Activated CD8-positive, alpha-beta memory T cell treated with anti-CD3 and anti-CD28 coated beads, Interleukin-2, amount 10 ng/mL, durations not matched to agents 7 days and 5 days (primary cell): Measurements from ENCODE around the gene NRXN2. TPM values are rescaled to one million over a fixed set of nuclear protein-coding genes. Genes with fewer than 3 reads are reported as not detected.

ENCODE experiments used
- ATAC-seq: fragments of 150-1000 bp; cut with Tn5 transposase; one replicate; pipeline ENCODE4 v1.10.0; 2021; ENCODE audit warnings: moderate library complexity
- CTCF ChIA-PET: fragments of 350-600 bp; sonication (Branson Sonifier 250); formaldehyde crosslinking; loops from one replicate; lab custom pipeline; 2021; ENCODE audit warnings: antibody characterized with exemption; lab: Charles Lee
- DNase-seq: peaks from one replicate; pipeline ENCODE4 v3.0.0-alpha.2; 2020
- H3K27ac Mint-ChIP-seq: one replicate; pipeline ENCODE4 v1.8.0; 2021; ENCODE audit warnings: mild to moderate bottlenecking, mixed read lengths
- H3K27me3 Mint-ChIP-seq: one replicate; pipeline ENCODE4 v1.8.0; 2021; ENCODE audit warnings: mixed read lengths
- H3K36me3 Mint-ChIP-seq: one replicate; pipeline ENCODE4 v1.8.0; 2021; ENCODE audit warnings: mild to moderate bottlenecking, mixed read lengths
- H3K4me1 Mint-ChIP-seq: one replicate; pipeline ENCODE4 v1.8.0; 2021; ENCODE audit warnings: mixed read lengths
- H3K4me3 Mint-ChIP-seq: one replicate; pipeline ENCODE4 v1.8.0; 2021; ENCODE audit warnings: mild to moderate bottlenecking, moderate library complexity, mixed read lengths
- H3K9me3 Mint-ChIP-seq: one replicate; pipeline ENCODE4 v1.8.0; 2022; ENCODE audit warnings: low read depth, mixed read lengths
- total RNA-seq, 2 experiments: library from RNA; stranded (reverse); gene quantifications; one replicate each; pipeline ENCODE4 v1.2.3, GENCODE V29; 2021

Gene NRXN2
- total RNA-seq, 2 experiments from 2014 or later, result 0.23 to 0.40 TPM

DNA sequence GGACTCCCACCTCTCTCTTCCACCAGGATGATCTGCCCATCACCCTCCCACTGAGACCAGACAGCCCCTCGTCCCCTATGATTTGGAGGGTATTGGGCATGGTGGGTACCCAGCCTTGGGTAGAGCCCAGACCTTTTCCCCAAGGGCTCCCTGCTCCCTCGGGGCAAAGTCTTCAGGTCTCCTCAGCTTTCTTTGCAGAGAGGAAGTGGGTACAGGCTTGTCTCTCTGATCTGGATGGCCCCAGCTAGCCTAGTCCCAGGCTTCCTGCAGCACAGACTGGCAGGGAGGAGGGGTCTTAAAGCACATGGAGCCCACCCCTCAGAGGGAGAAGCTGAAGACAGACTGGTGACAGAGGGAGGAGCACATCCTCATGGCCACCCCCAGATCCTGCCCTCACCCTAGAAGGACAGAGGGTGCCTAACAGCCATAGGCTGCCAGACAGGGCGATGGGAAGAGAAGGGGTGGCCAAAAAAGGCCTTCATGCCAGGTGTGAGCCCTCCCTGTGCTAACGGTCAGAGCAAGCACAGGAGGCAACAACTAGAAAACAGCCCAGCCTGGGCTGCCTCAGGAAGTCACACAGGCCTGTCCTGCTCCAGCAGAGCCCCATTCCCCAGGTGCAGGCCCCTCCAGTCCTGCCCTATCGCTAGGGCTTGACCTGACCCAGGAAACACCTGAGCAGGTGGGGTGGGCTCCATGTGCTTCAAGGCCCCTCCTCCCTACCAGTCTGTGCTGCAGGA is 101.5 kb downstream of the NRXN2 start:
- Mint-ChIP-seq H3K27me3 (no peaks in the 10 kb centered on the region), H3K9me3 (no peaks in the 10 kb centered on the region), H3K4me1 (peaks cover 2% of the 10 kb centered on the region), H3K27ac (no peak overlapping the region), H3K4me3 (no peak overlapping the region), H3K36me3 (no peaks in the 10 kb centered on the region)
- DNase-seq (no peak), ATAC-seq (peak; percentile 16)
- CTCF ChIA-PET, result interaction anchor here (1.0 kb wide), 1 partner anchor 32 kb away, joined by 3 read pairs; no protein-coding TSS in a partner anchor

DNA sequence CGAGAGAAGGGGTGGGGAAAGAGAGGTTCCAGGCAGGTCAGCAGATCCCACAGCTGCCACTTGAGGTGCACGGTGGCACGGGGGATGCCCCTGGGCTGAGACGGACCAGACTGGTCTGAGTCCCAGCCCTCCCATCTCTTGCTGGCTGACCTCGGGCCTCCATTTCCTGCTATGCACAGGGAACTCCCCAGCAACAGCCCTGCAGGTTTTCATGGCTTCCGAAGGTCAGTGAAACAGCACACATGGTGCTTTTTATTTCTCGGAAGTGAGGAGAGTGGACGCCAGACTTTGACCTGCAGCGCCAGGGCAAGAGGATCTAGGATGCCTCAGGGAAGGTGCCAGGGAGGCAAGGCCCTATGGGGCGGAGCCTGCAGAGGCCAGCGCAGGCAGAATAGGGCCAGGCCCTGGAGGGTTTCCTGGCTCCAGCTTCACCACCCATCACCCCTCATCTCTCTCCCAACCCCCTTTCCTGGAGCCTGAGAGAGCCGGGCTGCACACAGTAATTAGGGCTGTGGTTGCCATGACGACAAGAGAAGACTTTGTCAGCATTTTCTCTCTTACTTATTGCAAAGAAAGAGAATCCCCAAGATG is 102.5 kb downstream of the NRXN2 start:
- no peaks in the 10 kb centered on the region for H3K36me3 Mint-ChIP-seq
- no peaks in the 10 kb centered on the region for H3K27me3 Mint-ChIP-seq
- no peak overlapping the region for H3K27ac Mint-ChIP-seq
- no peak for ATAC-seq
- H3K4me1 Mint-ChIP-seq, result peaks cover 2% of the 10 kb centered on the region
- no peak overlapping the region for H3K4me3 Mint-ChIP-seq
- no peak for DNase-seq
- no peaks in the 10 kb centered on the region for H3K9me3 Mint-ChIP-seq
- CTCF ChIA-PET, result no interaction called here

DNA sequence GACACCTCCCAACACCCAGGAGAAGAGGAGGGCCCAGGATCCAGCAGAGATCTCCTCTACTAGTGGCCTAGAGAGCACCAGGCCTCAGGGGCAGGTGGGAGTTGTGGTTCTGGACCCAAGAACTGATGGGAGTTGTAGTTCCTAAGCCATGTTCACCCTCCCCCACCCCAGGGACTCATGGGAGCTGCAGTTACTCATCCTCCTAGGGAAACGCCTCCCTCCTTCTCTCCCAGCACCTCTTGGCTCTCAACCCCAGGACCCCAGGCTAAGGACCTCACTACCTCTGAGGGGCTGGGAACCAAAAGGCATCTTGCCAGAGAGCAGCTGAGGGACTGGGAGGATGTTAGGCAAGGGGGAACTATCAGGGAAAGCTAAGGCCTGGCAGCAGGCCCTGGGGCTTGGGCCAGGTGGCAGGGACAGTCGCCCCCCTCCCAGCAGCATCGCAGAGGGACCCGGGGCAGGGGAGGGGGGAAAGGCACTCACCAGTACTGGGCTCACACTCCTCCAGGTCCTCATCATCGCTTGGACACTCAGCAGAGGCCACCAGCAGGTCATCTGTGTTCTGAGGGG is 103.1 kb downstream of the NRXN2 start:
- no peak for DNase-seq
- no peak for ATAC-seq

DNA sequence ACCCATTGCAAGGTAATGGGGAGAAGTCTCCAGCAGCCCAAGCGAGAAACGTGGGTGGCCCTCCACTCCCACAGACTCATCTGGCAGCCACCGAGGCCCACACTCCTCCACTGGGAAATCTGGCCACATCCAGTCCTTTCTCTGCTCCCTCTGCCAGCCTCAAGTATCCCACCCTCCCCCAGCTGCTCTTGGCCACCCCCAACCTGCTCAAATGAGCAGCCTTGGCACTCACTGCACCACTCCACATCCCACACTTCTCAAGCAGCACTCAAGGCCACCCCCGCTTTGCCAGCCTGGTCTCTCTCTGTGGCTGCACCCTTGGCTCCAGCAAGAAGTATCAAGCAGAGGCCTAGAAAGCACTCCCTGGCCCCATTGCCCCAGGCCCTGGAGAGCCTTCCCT is 103.8 kb downstream of the NRXN2 start:
- peaks cover 3% of the 10 kb centered on the region for H3K4me1 Mint-ChIP-seq
- CTCF ChIA-PET, result no interaction called here
- H3K27ac Mint-ChIP-seq, result no peak overlapping the region
- H3K27me3 Mint-ChIP-seq, result no peaks in the 10 kb centered on the region
- ATAC-seq (no peak), DNase-seq (no peak)
- no peaks in the 10 kb centered on the region for H3K9me3 Mint-ChIP-seq
- no peak overlapping the region for H3K4me3 Mint-ChIP-seq
- no peaks in the 10 kb centered on the region for H3K36me3 Mint-ChIP-seq

More for the DNA sequence above, 103.1 kb downstream of the NRXN2 start:
- Mint-ChIP-seq H3K27me3 (no peaks in the 10 kb centered on the region), H3K4me1 (peaks cover 3% of the 10 kb centered on the region), H3K36me3 (no peaks in the 10 kb centered on the region), H3K27ac (no peak overlapping the region), H3K9me3 (no peaks in the 10 kb centered on the region), H3K4me3 (no peak overlapping the region)
- CTCF ChIA-PET, result no interaction called here

DNA sequence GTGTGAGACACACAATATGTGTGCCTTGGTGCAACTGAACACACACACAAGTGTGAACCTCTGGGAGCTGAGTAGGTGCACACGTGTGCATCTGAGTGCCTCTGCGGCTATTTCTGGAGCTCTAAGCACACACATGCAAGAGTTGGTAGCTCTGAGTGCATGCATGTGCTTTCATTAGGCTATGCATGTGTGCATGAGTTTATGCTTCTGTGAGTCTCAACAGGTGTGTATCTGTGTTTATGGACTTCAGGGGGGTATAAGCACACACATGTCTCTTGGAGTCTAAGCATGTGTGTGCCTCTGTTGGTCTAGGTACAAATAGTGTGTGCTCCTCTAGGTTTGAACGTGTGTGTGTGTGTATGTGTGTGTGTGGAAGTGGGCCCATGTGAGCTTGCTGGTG is 106.2 kb downstream of the NRXN2 start:
- Mint-ChIP-seq H3K4me3 (no peak overlapping the region), H3K36me3 (no peaks in the 10 kb centered on the region), H3K4me1 (peaks cover 10% of the 10 kb centered on the region), H3K27me3 (no peaks in the 10 kb centered on the region), H3K27ac (no peak overlapping the region), H3K9me3 (no peaks in the 10 kb centered on the region)
- ATAC-seq, result no peak
- DNase-seq, result no peak
- CTCF ChIA-PET, result no interaction called here

DNA sequence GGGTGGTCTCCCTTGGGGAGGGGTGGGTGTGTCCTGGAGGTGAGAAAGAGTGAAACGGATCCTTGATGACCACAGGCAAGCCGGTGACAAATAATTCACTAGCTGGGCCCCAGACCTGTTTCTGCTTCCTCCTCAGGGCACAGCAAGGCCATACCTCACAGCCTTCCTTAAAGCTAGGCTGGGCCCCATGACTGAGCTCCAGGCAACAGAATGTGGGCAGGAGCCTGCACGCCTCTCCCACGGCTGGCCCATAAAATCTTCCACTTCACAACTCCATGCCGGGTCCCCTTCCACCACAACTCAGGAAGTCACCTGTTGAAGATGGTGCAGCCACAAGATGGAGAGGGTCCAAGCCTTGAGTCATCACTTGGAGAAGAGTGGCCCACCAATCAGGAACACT is 108.1 kb downstream of the NRXN2 start:
- Mint-ChIP-seq H3K27me3 (no peaks in the 10 kb centered on the region), H3K27ac (no peak overlapping the region), H3K4me3 (no peak overlapping the region), H3K9me3 (no peaks in the 10 kb centered on the region), H3K36me3 (no peaks in the 10 kb centered on the region), H3K4me1 (peaks cover 12% of the 10 kb centered on the region)
- ATAC-seq (no peak), DNase-seq (no peak)
- CTCF ChIA-PET, result no interaction called here

DNA sequence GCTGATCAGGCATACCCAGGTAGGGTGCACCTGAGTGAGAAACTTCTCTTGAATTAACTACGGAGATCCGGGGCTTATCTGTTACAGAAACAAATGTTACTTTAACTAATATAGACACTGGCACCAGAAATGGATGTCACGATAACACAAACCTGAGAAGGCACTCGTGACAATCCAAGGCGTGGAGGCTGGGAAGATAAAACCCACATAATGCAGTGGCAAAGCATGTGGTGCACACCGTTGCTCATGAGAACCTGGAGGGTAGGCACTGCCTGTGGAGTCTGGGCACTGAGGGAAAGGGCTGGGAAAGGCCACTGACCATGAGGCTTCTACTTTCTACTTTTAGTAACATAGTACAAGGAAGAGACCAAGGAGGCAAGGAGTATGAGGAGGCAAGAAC is 109.3 kb downstream of the NRXN2 start:
- no peaks in the 10 kb centered on the region for H3K9me3 Mint-ChIP-seq
- H3K4me1 Mint-ChIP-seq, result peaks cover 12% of the 10 kb centered on the region
- no peaks in the 10 kb centered on the region for H3K27me3 Mint-ChIP-seq
- DNase-seq, result no peak
- no peaks in the 10 kb centered on the region for H3K36me3 Mint-ChIP-seq
- H3K27ac Mint-ChIP-seq, result no peak overlapping the region
- CTCF ChIA-PET, result no interaction called here
- ATAC-seq, result no peak
- no peak overlapping the region for H3K4me3 Mint-ChIP-seq

DNA sequence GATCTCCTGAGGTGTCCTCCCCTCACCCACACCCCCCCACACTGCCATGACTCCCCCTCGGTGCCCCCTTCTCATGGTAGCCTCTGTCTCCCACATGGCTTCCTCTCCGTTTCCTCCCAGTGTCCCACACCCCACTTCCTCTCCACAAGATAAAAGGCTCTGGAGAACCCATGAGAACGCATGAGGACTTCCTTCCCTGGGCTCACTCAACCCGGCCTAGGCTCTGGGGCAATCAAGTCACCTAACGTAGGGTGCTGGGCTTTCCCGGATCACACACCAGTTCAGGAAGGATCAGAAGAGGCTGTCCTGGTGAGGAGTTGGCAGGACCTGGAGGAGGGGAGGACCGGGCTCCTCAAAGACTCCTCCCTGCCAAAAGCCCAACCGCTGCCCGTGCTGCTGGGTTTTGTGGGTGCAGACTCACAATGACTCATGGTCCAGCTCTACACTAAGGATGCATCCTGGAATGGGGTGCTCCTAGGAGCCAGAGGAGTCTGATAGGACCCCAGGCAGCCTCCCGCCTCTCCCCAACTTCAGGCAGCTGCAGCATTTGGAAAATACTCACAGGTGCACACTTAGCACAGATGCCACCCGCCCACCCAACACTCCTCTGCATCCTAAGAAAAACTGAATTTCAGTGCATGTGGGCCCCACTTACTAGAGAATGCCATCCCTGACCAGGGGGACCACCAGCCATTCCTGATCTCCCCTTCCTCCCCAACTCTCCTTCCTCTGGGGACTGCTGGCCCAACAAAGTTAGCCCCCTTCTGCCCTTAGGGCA is 110.9 kb downstream of the NRXN2 start:
- no peaks in the 10 kb centered on the region for H3K36me3 Mint-ChIP-seq
- no peaks in the 10 kb centered on the region for H3K9me3 Mint-ChIP-seq
- no peaks in the 10 kb centered on the region for H3K27me3 Mint-ChIP-seq
- ATAC-seq (no peak), DNase-seq (no peak)
- H3K27ac Mint-ChIP-seq, result peak overlapping the region; percentile 14
- no peak overlapping the region for H3K4me3 Mint-ChIP-seq
- CTCF ChIA-PET, result interaction anchor here (1.0 kb wide), 1 partner anchor 27 kb away, joined by 3 read pairs; no protein-coding TSS in a partner anchor
- peaks cover 12% of the 10 kb centered on the region for H3K4me1 Mint-ChIP-seq

DNA sequence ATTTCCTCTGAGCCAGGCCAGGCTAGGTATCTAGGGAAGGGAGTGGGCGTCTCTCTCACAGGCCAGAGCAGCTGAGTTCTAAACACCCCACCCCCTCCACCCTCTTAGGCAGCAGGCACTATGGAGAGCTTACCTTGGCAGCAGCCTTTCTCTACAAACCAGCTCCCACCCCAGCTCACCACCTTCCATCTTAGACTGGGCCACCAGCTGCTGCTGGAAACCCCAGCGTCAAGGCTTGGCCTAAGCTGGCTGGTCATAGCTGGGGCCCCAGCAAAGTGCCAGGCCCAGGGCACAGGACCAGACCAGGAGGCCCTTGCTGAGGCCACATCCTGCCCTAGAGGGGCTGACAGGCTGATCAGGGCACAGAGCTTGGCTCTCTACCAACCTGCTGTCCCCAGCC is 111.8 kb downstream of the NRXN2 start:
- H3K36me3 Mint-ChIP-seq, result no peaks in the 10 kb centered on the region
- H3K9me3 Mint-ChIP-seq, result no peaks in the 10 kb centered on the region
- H3K27me3 Mint-ChIP-seq, result no peaks in the 10 kb centered on the region
- CTCF ChIA-PET, result interaction anchor here (1.0 kb wide), 1 partner anchor 28 kb away, joined by 3 read pairs; no protein-coding TSS in a partner anchor
- no peak overlapping the region for H3K27ac Mint-ChIP-seq
- peaks cover 12% of the 10 kb centered on the region for H3K4me1 Mint-ChIP-seq
- ATAC-seq, result no peak
- H3K4me3 Mint-ChIP-seq, result no peak overlapping the region
- DNase-seq, result no peak

DNA sequence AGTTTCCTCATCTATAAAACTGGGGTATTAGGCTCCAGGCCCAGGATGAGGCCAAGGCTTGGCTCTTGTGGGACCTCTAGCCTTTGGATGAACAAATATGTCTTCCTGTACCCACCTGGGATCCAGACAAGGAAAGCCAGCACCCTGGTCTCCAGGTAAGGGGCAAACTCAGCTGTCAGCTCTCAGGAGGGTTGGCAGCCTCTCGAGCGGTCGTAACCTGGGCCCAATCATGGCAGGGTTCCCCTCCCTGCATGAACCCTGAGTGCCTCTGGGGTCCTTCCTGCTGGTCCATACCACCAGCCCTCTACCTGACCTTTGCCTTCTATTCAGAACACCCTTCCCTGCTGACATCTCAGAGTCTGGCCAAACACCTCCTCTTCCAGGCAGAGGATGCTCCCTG is 112.4 kb downstream of the NRXN2 start:
- Mint-ChIP-seq H3K9me3 (no peaks in the 10 kb centered on the region), H3K27me3 (no peaks in the 10 kb centered on the region), H3K4me1 (peaks cover 12% of the 10 kb centered on the region), H3K4me3 (no peak overlapping the region), H3K27ac (no peak overlapping the region), H3K36me3 (no peaks in the 10 kb centered on the region)
- ATAC-seq (no peak), DNase-seq (no peak)
- CTCF ChIA-PET, result interaction anchor here (1.1 kb wide), 1 partner anchor 162 kb away, joined by 3 read pairs; no protein-coding TSS in a partner anchor

DNA sequence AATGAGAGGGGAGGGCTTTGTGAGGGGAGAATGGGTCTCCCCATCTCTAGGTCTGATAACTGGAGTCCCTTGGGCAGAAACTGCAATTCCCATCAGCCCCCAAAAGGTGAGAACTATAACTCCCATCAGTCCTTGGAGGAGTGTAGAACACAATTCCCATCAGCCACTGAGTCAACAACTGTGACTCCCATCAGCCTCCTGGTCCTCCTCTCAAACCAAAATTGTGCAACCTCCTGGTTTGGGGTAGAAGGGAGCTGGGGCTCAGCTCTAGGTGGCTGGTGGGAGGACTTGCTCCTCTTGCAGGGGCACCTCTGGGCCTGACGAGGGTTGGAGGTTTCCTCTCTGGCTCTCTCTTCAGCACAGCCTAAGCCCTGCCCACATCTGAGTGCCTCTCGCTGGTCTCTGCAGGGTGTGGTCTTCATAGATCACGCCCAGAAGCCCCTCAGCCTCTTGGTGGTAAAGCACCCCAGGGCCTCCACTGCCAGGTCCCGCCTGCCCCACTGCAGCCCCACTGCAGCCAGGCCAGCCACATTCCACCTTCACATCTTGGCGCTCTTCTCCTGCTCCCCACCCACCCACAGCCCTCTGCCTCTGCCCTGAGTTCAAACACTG is 113.5 kb downstream of the NRXN2 start:
- CTCF ChIA-PET, result interaction anchor here (1.1 kb wide), 1 partner anchor 161 kb away, joined by 3 read pairs; no protein-coding TSS in a partner anchor
- no peak overlapping the region for H3K27ac Mint-ChIP-seq
- peak; percentile 32 for ATAC-seq

DNA sequence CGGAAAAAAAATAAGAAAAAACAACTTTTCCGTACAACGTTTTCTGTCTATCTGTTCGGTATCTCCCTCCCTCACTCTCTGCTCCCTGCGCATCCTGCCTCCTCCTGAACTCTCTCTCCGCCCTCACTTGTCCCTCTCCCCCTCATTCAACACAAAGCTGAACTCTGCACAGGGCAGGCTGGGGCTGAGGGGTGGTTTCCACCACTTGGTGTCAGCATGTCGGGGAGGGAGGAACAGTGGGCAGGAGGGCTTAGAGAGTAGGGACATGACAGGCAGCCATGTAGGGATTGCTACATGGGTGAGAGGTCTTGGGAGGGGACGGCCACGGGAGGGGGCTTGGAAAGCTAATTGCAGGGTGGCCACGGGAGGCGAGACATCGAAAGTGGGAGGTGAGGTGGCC is 114.4 kb downstream of the NRXN2 start:
- Mint-ChIP-seq H3K27ac (no peak overlapping the region), H3K4me1 (peaks cover 11% of the 10 kb centered on the region), H3K27me3 (peaks cover 3% of the 10 kb centered on the region), H3K4me3 (no peak overlapping the region), H3K9me3 (no peaks in the 10 kb centered on the region), H3K36me3 (no peaks in the 10 kb centered on the region)
- DNase-seq, result no peak
- ATAC-seq, result no peak
- CTCF ChIA-PET, result interaction anchor here (0.7 kb wide), 2 partner anchors 16 to 96 kb away, joined by 3 read pairs; no protein-coding TSS in a partner anchor

More for the DNA sequence above, 113.5 kb downstream of the NRXN2 start:
- peaks cover 11% of the 10 kb centered on the region for H3K4me1 Mint-ChIP-seq
- no peaks in the 10 kb centered on the region for H3K9me3 Mint-ChIP-seq
- no peak overlapping the region for H3K4me3 Mint-ChIP-seq
- H3K36me3 Mint-ChIP-seq, result no peaks in the 10 kb centered on the region
- peaks cover 3% of the 10 kb centered on the region for H3K27me3 Mint-ChIP-seq
- DNase-seq, result no peak

DNA sequence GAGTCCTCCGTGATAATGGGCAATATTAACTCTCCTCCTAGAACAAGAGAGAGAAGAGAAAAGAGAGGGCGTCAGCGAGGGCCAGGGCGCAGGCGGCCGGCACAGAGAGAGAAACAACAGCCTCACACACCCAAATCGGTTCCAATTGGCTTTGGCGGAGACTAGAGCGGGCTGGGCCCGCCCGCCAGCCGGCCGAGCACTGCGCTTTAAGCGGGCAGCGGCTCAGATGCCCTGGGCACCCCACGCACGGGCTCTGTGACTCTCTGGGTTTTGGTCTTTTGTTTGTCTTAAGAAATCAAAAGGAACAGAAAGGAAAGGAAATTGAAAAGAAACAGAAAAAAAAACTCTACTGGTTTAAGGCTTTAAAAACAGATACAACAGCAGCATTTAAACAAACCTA is 115.0 kb downstream of the NRXN2 start:
- H3K4me1 Mint-ChIP-seq, result peaks cover 11% of the 10 kb centered on the region
- ATAC-seq (no peak), DNase-seq (no peak)
- CTCF ChIA-PET, result interaction anchor here (0.7 kb wide), 2 partner anchors 17 to 96 kb away, joined by 3 read pairs; no protein-coding TSS in a partner anchor
- H3K27me3 Mint-ChIP-seq, result peaks cover 3% of the 10 kb centered on the region
- H3K27ac Mint-ChIP-seq, result no peak overlapping the region
- H3K4me3 Mint-ChIP-seq, result no peak overlapping the region
- no peaks in the 10 kb centered on the region for H3K9me3 Mint-ChIP-seq
- no peaks in the 10 kb centered on the region for H3K36me3 Mint-ChIP-seq
